Peyer's patch (tissue), 4 donors: ENCODE measurements around the gene UACA. TPM values are rescaled to one million over a fixed set of nuclear protein-coding genes. Genes with fewer than 3 reads are reported as not detected.

ENCODE experiments used
- DNase-seq, 3 donors: peaks; one replicate each; pipeline ENCODE4 v3.0.0-alpha.2; 2017 to 2019
- H3K27ac ChIP-seq, 4 donors: fragments of 200-600 bp; sonication (generic); one replicate each; pipeline ENCODE4 v1.5.1; 2016 to 2019
- H3K27me3 ChIP-seq, 2 donors: fragments of 200-600 bp; sonication (generic); one replicate each; pipeline ENCODE4 v1.5.1; 2019
- H3K36me3 ChIP-seq, 3 donors: fragments of 200-600 bp; sonication (generic); one replicate each; pipeline ENCODE4 v1.5.1; 2016 to 2019
- H3K4me1 ChIP-seq, 4 donors: fragments of 200-600 bp; sonication (generic); one replicate each; pipeline ENCODE4 v1.5.1; 2016 to 2019
- H3K4me3 ChIP-seq, 4 donors: fragments of 200-600 bp; sonication (generic); 1 replicate in 3 of 4; 2 replicates in 1 of 4; pipeline ENCODE4 v1.5.1; 2016 to 2019; ENCODE audit warnings: mild to moderate bottlenecking in 1 of 4
- H3K9me3 ChIP-seq, 4 donors: fragments of 200-600 bp; sonication (generic); one replicate each; pipeline ENCODE4 v1.5.1; 2016 to 2019; ENCODE audit warnings: mild to moderate bottlenecking in 1 of 4
- POLR2A ChIP-seq, 2 donors: fragments of 450-650 bp; IDR thresholded peaks; one replicate each; pipeline ENCODE4 v1.5.1; 2017; ENCODE audit warnings: antibody characterized with exemption in 2 of 2, mild to moderate bottlenecking in 2 of 2, moderate library complexity in 2 of 2
- total RNA-seq, 4 donors: library from RNA; depleted of rRNA; stranded (reverse); fragments of >200 nt; gene quantifications; one replicate each; pipeline ENCODE4 v1.1.0, GENCODE V29; 2016
- TF ChIP-seq, protein P1 (sequence below), 6 experiments: fragments of 450-650 bp in 4 of 6; fragments of 200-600 bp in 2 of 6; sonication (generic) in 1 of 6; IDR thresholded peaks; one replicate each; pipeline ENCODE4 v1.5.1; 2017 to 2019; ENCODE audit warnings: antibody characterized with exemption in 6 of 6, mild to moderate bottlenecking in 3 of 6, moderate library complexity in 1 of 6

Gene UACA
- total RNA-seq, 4 donors from 2014 or later: 41.8 to 59.1 (median 46.9) TPM

DNA sequence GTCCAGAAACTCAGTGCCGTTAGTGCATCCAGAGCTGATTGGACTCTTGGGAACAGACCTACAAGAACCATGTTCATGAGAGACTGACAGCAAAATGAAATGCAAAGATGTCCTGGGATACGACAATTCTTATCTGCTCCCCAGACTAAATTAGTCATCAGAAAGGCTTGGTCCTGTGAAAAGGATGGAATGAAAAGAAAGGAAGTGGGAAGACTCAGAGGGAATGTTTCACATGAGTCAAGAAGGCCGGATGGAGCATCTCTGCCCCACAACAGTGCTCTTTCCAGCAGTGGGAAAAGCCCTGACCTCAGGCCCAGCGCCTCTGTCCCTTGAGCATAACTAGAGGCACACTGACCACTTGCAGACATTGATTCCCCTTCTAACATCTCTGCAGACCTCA is 39.3 kb upstream of the UACA start:
- Histone ChIP-seq H3K27ac (no peak overlapping the region), H3K36me3 (no peaks in the 10 kb centered on the region), H3K4me1 (peaks cover 0 to 8% (median 0%) of the 10 kb centered on the region in 4 donors), H3K27me3 (no peaks in the 10 kb centered on the region), H3K9me3 (no peaks in the 10 kb centered on the region), H3K4me3 (no peak overlapping the region)
- no peak for DNase-seq
- TF ChIP-seq POLR2A (IDR thresholded peaks at IDR 0.05): no peak
- TF ChIP-seq, protein P1, sequence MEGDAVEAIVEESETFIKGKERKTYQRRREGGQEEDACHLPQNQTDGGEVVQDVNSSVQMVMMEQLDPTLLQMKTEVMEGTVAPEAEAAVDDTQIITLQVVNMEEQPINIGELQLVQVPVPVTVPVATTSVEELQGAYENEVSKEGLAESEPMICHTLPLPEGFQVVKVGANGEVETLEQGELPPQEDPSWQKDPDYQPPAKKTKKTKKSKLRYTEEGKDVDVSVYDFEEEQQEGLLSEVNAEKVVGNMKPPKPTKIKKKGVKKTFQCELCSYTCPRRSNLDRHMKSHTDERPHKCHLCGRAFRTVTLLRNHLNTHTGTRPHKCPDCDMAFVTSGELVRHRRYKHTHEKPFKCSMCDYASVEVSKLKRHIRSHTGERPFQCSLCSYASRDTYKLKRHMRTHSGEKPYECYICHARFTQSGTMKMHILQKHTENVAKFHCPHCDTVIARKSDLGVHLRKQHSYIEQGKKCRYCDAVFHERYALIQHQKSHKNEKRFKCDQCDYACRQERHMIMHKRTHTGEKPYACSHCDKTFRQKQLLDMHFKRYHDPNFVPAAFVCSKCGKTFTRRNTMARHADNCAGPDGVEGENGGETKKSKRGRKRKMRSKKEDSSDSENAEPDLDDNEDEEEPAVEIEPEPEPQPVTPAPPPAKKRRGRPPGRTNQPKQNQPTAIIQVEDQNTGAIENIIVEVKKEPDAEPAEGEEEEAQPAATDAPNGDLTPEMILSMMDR (IDR thresholded peaks at IDR 0.05): no peak

DNA sequence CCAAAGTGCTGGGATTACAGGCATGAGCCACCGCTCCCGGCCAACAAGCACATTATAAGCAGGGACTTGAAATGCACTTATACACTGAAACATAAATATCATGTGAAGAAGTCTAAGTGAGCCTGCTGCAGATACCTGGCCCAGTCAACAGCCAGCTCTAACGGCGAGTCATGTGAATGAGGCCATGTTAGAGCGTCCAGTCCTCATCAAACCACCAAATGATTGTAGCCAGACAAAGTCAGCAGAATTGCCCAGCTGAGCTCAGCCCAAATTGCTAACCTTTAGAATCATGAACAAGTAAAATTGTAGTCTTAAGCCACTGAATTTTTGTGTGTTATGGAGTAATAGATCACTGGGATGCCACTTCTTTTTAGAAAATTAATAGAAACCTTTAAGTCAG is 37.8 kb upstream of the UACA start:
- peaks cover 0 to 8% (median 0%) of the 10 kb centered on the region in 4 donors for H3K4me1 ChIP-seq
- no peaks in the 10 kb centered on the region for H3K9me3 ChIP-seq
- H3K27ac ChIP-seq: no peak overlapping the region
- H3K27me3 ChIP-seq: no peaks in the 10 kb centered on the region
- H3K4me3 ChIP-seq: no peak overlapping the region
- no peak for DNase-seq
- H3K36me3 ChIP-seq: no peaks in the 10 kb centered on the region
- TF ChIP-seq, protein P1 (IDR thresholded peaks at IDR 0.05): no peak
- no peak for TF ChIP-seq POLR2A (IDR thresholded peaks at IDR 0.05)

DNA sequence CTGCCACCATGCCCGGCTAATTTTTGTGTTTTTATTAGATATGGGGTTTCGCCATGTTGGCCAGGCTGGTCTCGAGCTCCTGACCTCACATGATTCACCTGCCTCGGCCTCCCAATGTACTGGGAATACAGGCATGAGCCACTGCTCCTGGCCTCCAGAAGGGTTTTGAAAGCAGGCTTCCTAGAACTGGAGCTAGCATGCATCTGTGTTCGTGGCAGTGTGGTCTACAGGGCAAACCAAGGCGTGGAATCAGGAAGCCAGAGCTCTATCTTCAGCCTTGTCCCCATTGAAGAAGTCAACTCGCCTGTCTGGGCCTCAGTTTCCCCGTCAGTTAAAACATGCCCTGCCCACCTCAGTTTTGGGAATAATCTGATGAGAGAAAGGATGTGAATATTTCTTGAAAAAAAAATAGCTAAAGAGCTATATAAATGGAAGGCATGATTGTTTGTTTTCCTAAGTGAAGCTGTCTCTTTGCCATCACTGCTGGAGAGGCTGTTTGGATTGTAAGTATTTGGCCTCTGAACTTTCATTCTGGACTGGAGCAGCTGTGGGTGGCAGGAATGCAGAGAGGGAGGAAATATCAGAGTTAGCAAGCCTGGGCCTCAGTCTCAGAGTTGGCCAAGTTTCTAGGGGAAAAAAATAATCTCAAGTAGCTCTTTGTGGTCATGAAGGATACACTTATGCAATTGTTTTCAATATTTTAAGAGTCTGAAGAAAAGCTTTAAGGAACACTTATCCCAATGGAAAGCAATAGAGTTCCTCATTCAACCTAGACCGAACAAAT is 36.5 kb upstream of the UACA start:
- Histone ChIP-seq H3K27me3 (no peaks in the 10 kb centered on the region), H3K27ac (no peak overlapping the region), H3K9me3 (no peaks in the 10 kb centered on the region), H3K4me1 (peaks cover 0 to 8% (median 0%) of the 10 kb centered on the region in 4 donors), H3K36me3 (no peaks in the 10 kb centered on the region), H3K4me3 (no peak overlapping the region)
- TF ChIP-seq, protein P1 (IDR thresholded peaks at IDR 0.05): no peak
- TF ChIP-seq POLR2A (IDR thresholded peaks at IDR 0.05): no peak
- DNase-seq: no peak

DNA sequence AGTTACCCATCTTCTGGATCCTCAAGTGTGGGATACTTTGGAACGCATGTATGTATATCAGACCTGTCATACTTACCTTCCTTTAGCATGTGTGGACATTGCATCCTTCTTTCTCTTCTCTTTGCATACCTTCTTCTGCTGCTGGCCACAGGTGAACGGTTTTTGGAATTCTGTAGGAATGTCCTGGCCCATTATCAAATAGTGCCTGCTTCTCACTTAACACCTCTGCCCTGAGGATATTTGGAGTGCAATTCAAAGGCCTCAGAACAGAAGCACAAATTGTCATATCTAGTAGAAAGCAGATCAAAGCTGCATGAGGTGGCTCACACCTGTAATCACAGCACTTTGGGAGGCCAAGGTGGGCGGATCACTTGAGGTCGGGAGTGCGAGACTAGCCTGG is 34.1 kb upstream of the UACA start:
- DNase-seq: no peak
- no peak overlapping the region for H3K4me3 ChIP-seq
- H3K9me3 ChIP-seq: no peaks in the 10 kb centered on the region
- TF ChIP-seq, protein P1 (IDR thresholded peaks at IDR 0.05): no peak
- no peak for TF ChIP-seq POLR2A (IDR thresholded peaks at IDR 0.05)
- no peak overlapping the region for H3K27ac ChIP-seq
- peaks cover 0 to 8% (median 0%) of the 10 kb centered on the region in 4 donors for H3K4me1 ChIP-seq
- no peaks in the 10 kb centered on the region for H3K27me3 ChIP-seq
- H3K36me3 ChIP-seq: no peaks in the 10 kb centered on the region

DNA sequence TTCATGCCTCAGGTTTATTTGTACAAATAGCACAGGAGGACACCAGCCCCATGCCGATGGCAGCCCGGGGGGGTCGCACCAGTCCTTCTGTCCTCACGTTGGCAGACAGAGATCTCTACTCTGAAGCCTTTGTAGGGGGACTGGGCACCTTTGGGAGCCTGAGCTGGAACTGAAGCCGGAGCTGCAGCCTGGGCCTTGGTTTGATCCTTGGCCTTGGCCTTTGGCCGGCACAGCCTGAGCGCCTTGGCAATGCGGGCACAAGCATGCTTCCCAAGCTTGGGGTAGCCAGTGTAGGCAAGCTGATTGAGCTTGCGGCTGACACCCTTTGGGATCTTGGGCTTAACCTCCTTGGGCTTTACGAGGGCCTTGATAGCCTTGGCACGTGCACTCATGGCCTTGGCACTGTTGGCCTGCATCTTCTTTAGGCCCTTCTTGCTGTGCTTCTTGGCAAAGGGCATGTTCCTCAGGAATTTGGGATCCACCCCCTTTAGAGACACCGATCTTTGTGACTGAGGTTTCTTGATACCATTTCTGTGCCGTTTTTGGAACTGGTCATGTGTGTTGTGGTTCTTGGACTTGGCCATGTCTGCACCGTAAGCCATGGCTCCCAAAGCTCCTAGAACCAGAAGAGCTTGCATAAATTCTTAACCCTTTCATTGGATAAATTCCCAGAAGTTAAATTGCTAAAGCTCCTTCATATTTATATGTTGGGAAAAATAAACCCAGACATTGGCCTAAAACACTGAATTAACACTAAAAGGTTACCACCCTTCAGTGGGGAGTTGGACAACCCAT is 33.4 kb upstream of the UACA start:
- no peak overlapping the region for H3K27ac ChIP-seq
- H3K27me3 ChIP-seq: no peaks in the 10 kb centered on the region
- H3K36me3 ChIP-seq: no peaks in the 10 kb centered on the region
- no peaks in the 10 kb centered on the region for H3K9me3 ChIP-seq
- H3K4me3 ChIP-seq: no peak overlapping the region
- peaks cover 0 to 8% (median 0%) of the 10 kb centered on the region in 4 donors for H3K4me1 ChIP-seq
- TF ChIP-seq POLR2A (IDR thresholded peaks at IDR 0.05): no peak
- TF ChIP-seq, protein P1 (IDR thresholded peaks at IDR 0.05): no peak
- DNase-seq: no peak
